SK-MEL-5 (cell line): ENCODE measurements around the gene VIPR2. TPM values are rescaled to one million over a fixed set of nuclear protein-coding genes. Genes with fewer than 3 reads are reported as not detected.
"Not testable (repeated sequence)": the region's sequence is repeated elsewhere in the genome, so short reads cannot be mapped to it uniquely, and the experiment has no call there.

Experiments
- DNase-seq: peaks from one replicate; pipeline ENCODE4 v3.0.0-alpha.2; 2016; ENCODE audit warnings: low read depth, low spot score
- in situ Hi-C: cut with HindIII; loops from 2 replicates; pipeline ENCODE4 v1.10.0; 2016; ENCODE audit warnings: low sequenced_read_pairs, high pct_unique_total_duplicates, low pct_unique_long_range_greater_than_20kb
- total RNA-seq: library from RNA; depleted of rRNA; stranded (reverse); fragments of >200 nt; shearing (Covaris generic); gene quantifications from 2 replicates; pipeline ENCODE4 v1.2.3, GENCODE V29; 2014

The VIPR2 gene
- total RNA-seq, 1 experiment from 2014 or later = not detected

DNA sequence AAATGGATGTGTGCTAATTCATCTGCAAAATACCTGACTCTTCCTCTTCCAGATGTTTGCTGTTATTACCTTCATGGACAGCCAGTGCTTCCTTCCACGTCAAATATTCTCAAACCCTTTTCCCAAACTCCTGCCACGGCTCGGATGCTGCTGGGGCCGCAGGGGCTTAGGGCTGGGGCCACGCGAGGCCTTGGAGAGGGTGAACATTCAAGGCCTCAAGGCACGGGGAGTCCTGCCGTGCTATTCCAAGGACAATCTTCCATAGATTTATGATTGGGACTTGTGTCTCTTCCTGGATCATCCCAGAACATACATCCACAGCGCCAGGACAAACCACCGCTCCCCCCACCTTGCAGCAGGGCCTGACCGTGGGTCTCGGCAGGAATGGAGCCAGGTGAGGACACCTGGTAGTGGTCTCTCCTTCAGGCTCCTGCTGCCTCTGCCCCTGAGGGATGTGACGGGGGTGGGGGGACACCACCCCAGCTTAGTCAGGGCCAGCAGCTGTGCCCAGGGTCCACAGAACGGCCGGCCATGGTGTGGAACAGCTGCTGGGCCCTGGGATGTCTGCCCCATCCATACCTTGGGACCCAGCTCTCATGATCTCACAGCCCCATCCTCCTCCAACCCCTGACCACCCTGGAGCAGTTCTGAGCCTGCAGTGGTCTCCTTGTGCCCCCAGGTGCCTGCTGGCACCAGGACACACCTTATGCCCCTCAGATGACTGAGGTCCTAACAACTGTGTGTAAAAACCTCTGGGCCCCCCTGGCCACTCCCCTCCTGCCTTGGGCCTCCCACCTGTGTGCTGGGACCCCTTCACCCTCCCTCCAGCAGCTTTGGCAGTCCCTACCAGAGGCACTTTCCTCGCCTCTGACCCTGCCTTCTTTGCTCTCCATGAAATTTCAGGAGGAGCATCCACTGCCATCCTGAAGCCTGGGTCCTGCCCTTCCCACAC, 16.7 kb downstream of the VIPR2 start:
- DNase-seq = no peak
- in situ Hi-C loops = no loop called here

- no peak for DNase-seq
- in situ Hi-C loops = no loop called here
These were observed 18.1 kb downstream of the VIPR2 start for GRCh38 chr7:159126311-159127260.

GRCh38 chr7:159125955-159126270, 18.8 kb downstream of the VIPR2 start:
- no peak for DNase-seq
- in situ Hi-C loops = no loop called here

DNA sequence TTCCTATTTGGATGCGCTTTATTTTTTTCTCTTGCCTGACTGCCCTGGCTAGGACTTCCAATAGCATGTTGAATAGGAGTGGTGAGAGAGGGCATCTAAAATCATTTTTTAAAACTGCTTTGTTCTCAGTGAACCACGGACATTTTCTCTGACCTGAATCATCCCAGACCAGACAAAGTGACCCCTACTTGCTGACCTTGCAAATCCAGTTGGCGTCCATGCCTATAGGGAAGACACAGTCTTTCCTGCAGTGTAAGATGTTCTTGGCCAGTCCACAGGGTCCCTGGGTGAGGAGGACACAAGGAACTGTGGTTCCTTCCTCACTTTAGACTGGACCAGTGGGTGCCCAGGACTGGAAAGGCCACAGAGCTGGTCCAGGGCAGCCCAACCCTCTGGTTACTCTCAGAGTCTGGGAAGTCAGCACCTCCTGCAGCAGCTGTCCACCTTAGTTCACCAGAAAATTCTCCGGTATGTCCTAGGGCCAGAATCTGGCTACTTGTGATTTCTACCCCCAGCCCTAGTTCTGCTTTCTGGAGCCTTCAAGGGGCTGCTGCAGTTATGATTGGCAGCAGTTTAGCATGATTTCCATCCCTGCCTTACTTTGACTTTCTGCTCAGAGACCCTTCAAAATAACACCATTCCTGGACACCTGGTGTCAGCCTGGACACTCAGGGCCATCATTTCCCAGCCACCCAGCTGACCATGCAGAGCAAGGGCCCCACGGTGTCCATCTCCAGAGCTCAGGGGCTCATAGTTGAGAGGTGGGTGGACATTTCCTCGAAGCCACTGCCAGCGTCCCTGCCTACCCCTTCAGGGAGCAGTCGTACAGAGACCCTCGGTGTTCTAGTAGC, 19.3 kb downstream of the VIPR2 start:
- DNase-seq = no peak
- in situ Hi-C loops = no loop called here

- in situ Hi-C loops, DNase-seq: not testable (repeated sequence)
These were observed 20.9 kb downstream of the VIPR2 start for GRCh38 chr7:159123793-159124192.

DNA sequence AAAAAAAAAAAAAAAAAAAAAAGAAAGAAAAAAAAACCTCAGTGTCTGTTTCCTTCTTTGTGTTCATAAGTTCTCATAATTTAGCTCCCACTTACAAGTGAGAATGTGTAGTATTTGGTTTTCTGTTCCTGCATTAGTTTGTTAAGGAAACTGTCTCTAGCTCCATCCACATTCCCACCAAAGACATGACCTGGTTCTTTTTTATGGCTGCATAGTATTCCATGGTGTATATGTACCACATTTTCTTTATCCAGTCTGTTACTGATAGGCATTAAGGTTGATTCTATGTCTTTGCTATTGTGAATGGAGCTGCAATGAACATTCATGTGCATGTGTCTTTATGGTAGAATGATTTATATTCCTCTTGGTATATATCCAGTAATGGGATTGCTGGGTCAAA, 21.4 kb downstream of the VIPR2 start:
- DNase-seq, in situ Hi-C loops: not testable (repeated sequence)

GRCh38 chr7:159122276-159122675, 22.4 kb downstream of the VIPR2 start:
- no peak for DNase-seq
- in situ Hi-C loops = no loop called here

GRCh38 chr7:159121476-159121875, 23.2 kb downstream of the VIPR2 start:
- in situ Hi-C loops = no loop called here
- DNase-seq = no peak

- in situ Hi-C loops = no loop called here
- no peak for DNase-seq
These were observed 23.6 kb downstream of the VIPR2 start for GRCh38 chr7:159121068-159121467.

DNA sequence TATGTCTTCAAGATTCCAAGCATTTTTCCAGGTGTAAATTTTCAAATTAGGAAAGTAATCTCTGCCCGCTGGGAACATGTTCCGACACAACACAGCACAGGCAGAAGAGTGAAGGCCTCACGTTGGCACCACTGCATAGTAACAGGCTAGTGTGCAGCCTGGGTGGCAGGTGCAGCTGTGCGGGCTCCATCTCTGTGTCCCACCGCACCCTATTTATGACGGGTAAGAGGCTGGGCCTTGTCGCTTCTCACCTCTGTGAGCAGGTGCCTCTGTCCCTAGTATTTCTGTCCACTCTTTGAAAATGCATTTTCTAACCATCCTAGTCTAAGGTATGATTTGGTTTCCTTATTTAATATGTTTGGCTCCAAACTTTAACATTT, 24.1 kb downstream of the VIPR2 start:
- in situ Hi-C loops = no loop called here
- DNase-seq = no peak

DNA sequence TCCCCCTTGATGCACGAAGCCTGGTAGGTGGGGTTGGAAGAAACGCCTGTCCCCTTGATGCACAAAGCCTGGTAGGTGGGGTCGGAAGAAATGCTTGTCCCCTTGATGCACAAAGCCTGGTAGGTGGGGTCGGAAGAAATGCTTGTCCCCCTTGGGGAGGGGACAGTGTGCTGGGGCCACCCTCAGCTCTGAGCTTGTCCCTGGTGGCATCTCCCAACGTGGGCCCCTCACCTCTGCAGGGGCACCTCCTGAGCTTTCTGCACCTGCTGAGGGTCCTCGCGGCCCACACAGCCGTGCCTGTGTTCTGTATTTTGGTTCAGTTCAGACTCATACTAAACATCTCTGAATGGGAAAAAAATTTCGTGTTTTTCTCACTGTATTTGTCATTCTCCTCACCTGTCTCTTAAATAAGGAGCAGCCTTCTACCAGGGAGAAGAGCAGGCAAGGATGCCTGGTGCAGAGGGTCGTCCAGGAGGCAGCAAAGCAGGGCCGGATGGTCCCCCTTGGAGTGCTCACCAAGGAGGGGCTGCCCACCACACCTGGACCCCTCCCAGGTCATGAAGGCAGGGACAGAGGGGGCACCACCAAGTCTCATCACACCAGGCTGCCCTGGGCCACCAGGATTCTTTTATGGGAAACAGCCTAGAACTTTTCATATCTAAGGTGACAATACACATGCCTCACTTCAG, 24.7 kb downstream of the VIPR2 start:
- in situ Hi-C loops = no loop called here
- DNase-seq = no peak

- in situ Hi-C loops = no loop called here
These were observed 25.5 kb downstream of the VIPR2 start for GRCh38 chr7:159119026-159119741.

GRCh38 chr7:159118623-159119022, 26.0 kb downstream of the VIPR2 start:
- in situ Hi-C loops = no loop called here
- no peak for DNase-seq

More at GRCh38 chr7:159119026-159119741, 25.5 kb downstream of the VIPR2 start:
- DNase-seq = no peak

DNA sequence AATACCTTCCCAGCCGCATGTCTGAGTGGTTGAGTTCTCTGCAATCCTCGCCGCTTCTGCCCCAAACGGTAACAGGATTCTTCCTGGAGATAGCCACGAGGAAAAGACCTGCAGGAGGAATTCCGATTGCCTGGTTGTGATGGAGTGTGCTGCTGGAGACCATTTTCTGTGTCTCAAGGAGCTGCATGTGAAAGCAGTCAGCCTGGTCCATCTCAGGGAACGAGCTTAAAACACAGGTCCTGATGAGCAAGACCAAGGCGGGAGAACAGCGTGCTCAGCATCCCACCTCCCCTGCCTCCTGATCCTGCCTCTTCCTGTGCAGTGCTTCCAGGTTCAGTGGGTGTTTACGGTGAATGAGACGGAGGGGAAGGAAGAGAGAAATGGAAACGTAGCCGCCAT, 26.5 kb downstream of the VIPR2 start:
- in situ Hi-C loops = no loop called here
- no peak for DNase-seq

DNA sequence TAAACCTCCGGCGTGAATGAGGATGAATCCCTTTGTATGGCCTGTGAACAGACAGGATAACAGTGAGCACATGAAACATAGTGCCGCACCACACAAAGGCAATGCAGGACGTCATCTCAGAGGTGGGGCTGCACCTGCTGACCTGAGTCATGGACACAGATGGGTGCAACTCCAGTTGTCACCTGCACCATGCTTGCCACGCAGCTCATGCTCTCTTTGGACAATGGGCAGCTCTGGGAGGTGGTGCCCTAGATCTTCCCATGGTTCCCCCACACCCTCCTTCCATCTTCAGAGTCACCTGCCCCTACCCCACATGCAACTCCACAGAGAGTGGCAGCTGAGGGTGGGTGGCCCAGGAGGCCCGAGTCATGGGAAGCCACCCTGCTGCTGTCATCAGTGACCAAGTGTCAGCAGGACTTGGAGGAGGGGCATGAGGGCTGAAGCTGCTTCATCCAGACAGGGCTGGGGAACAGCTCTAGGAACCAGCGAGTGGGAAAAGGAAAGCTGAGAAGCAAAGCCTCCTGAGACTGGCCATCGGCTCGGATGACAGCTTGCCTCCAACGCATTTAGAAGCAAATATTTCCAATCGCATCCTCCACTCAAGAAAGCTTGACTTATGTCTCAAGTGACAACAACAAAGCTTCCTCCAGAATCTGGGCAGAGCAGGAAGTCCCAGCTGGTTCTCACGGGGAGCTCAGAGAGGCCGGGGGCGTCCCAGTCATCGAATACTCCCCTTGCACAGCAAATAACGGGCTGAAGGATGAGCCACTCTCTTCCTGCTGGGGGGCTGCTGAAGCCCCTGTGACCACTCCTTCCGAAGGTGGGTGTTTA, 27.1 kb downstream of the VIPR2 start:
- in situ Hi-C loops = no loop called here
- no peak for DNase-seq
